ENCODE results near the gene DNAH3. TPM values are rescaled to one million over a fixed set of nuclear protein-coding genes. Genes with fewer than 3 reads are reported as not detected.
"Not testable (repeated sequence)": the region's sequence is repeated elsewhere in the genome, so short reads cannot be mapped to it uniquely, and the experiment has no call there.

The DNAH3 gene
- total RNA-seq, 1 experiment from 2014 or later: 0.21 TPM

DNA sequence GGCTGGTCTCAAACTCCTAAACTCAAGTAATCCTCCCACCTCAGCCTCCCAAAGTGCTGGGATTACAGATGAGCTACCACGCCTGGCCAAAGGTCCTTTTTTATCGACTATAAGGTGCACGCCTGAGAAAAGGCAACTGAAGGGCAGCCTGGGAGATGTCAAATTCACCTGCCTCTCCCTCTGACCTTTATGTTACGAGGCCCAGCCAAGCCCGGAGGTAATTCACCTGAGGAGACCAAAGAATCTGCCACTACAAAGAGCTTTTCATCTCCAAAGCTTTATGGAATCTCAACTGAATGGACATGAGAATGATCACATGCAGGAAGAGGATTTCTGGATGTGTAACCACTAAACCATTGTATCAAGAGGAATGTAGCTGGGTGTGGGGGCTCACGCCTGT is 212.9 kb downstream of the DNAH3 start:
- peaks cover 8% of the 10 kb centered on the region for H3K4me1 Mint-ChIP-seq (ENCODE audit: low read depth, unreplicated experiment)
- peak; percentile 16 for DNase-seq
- no TSS peak for BruUV-seq (replicated peaks)
- H3K36me3 Mint-ChIP-seq (ENCODE audit: insufficient read depth, unreplicated experiment): no peaks in the 10 kb centered on the region
- CTCF ChIA-PET: interaction anchor here (0.7 to 1.0 kb wide), 4 partner anchors 15 to 118 kb away, joined by 4 to 9 read pairs (median 6); no protein-coding TSS in a partner anchor
- intact Hi-C loops (cut with micrococcal nuclease; ENCODE audit: unreplicated experiment): no loop called here
- H3K9me3 Mint-ChIP-seq (ENCODE audit: low read depth, unreplicated experiment): no peaks in the 10 kb centered on the region
- H3K27me3 Mint-ChIP-seq (ENCODE audit: unreplicated experiment): no peaks in the 10 kb centered on the region
- no peak for TF ChIP-seq CTCF (IDR thresholded peaks at IDR 0.05; ENCODE audit: unreplicated experiment)
- H3K27ac Mint-ChIP-seq (ENCODE audit: unreplicated experiment): no peak overlapping the region
- no peak overlapping the region for H3K4me3 Mint-ChIP-seq (ENCODE audit: low read depth, unreplicated experiment)

DNA sequence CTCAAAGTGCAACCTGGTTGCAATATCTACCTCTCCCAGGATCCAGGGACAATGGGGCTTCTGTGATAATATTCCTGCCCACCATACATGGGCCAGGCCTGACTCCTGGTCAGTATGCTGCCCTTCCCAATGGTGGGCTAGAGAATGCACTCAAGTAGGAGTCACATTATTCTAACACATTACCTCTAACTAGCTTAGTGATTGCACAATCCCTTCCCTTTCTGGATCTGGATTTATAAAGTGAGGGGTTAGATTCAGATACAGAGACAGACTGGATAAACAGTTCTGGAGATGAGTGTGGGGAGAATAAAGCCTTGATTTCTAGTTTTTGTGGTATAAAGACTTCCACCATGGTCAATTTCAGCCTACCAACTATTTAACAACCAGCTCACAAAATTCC is 217.1 kb downstream of the DNAH3 start:
- no peak for DNase-seq
- CTCF ChIA-PET: interaction anchor here (1.0 kb wide), 1 partner anchor 41 kb away, joined by 3 read pairs; no protein-coding TSS in a partner anchor
- intact Hi-C loops (cut with micrococcal nuclease; ENCODE audit: unreplicated experiment): no loop called here
- Mint-ChIP-seq H3K4me3 (ENCODE audit: low read depth, unreplicated experiment) (no peak overlapping the region), H3K9me3 (ENCODE audit: low read depth, unreplicated experiment) (no peaks in the 10 kb centered on the region), H3K36me3 (ENCODE audit: insufficient read depth, unreplicated experiment) (no peaks in the 10 kb centered on the region), H3K27ac (ENCODE audit: unreplicated experiment) (no peak overlapping the region), H3K4me1 (ENCODE audit: low read depth, unreplicated experiment) (no peaks in the 10 kb centered on the region), H3K27me3 (ENCODE audit: unreplicated experiment) (no peaks in the 10 kb centered on the region)
- no peak for TF ChIP-seq CTCF (IDR thresholded peaks at IDR 0.05; ENCODE audit: unreplicated experiment)
- no TSS peak for BruUV-seq (replicated peaks)

DNA sequence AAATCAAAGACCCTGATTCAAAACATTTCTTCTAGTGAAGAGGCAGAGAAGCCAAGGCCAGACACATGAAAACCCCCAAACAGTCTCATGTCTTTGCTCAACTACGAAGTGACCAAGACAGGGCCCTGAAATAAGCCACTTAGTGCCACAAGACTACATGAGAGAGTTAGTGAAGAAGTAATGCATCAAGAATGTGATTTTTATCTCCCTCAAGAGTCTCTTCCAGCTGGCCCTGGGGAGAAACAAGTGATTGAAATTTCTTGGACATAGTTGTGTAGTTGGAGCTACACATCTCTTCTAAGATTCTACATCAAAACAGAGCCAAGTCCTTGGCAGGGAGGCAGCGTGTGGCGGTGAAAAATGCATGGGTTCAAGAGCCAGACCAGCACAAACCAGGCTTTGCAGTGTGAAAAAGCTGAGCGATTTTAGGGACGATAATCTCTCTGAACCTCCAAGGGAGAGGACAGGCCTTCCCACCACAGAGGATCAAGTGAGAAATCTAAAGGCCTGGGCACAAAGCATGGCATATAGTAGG is 219.5 kb downstream of the DNAH3 start:
- no peak for TF ChIP-seq CTCF (IDR thresholded peaks at IDR 0.05; ENCODE audit: unreplicated experiment)
- Mint-ChIP-seq H3K36me3 (ENCODE audit: insufficient read depth, unreplicated experiment) (no peaks in the 10 kb centered on the region), H3K4me1 (ENCODE audit: low read depth, unreplicated experiment) (no peaks in the 10 kb centered on the region), H3K27ac (ENCODE audit: unreplicated experiment) (no peak overlapping the region), H3K27me3 (ENCODE audit: unreplicated experiment) (no peaks in the 10 kb centered on the region), H3K4me3 (ENCODE audit: low read depth, unreplicated experiment) (no peak overlapping the region), H3K9me3 (ENCODE audit: low read depth, unreplicated experiment) (no peaks in the 10 kb centered on the region)
- CTCF ChIA-PET: no interaction called here
- no peak for DNase-seq
- no TSS peak for BruUV-seq (replicated peaks)
- intact Hi-C loops (cut with micrococcal nuclease; ENCODE audit: unreplicated experiment): no loop called here

DNA sequence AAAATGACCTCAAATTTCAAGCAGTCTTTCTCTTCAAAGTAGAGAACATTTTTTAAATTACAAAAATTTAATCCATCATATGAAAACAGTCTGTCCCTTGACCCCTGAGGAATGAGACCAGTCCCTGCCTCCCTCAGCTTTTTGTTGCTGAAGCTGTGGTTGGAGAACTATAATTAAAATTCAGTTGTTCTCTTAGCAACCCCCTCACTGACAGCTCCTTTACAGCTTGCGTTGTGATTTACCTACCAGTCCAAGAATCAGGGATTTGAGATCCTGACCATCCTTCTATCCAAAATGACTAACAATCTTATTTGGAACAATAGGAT is 220.3 kb downstream of the DNAH3 start:
- Mint-ChIP-seq H3K27ac (ENCODE audit: unreplicated experiment) (no peak overlapping the region), H3K27me3 (ENCODE audit: unreplicated experiment) (no peaks in the 10 kb centered on the region), H3K4me1 (ENCODE audit: low read depth, unreplicated experiment) (no peaks in the 10 kb centered on the region), H3K9me3 (ENCODE audit: low read depth, unreplicated experiment) (no peaks in the 10 kb centered on the region), H3K36me3 (ENCODE audit: insufficient read depth, unreplicated experiment) (no peaks in the 10 kb centered on the region), H3K4me3 (ENCODE audit: low read depth, unreplicated experiment) (no peak overlapping the region)
- TF ChIP-seq CTCF (IDR thresholded peaks at IDR 0.05; ENCODE audit: unreplicated experiment): no peak
- DNase-seq: no peak
- CTCF ChIA-PET: interaction anchor here (0.5 to 0.7 kb wide), 3 partner anchors 68 to 719 kb away, joined by 3 to 4 read pairs (median 3); no protein-coding TSS in a partner anchor
- intact Hi-C loops (cut with micrococcal nuclease; ENCODE audit: unreplicated experiment): no loop called here
- BruUV-seq (replicated peaks): no TSS peak

DNA sequence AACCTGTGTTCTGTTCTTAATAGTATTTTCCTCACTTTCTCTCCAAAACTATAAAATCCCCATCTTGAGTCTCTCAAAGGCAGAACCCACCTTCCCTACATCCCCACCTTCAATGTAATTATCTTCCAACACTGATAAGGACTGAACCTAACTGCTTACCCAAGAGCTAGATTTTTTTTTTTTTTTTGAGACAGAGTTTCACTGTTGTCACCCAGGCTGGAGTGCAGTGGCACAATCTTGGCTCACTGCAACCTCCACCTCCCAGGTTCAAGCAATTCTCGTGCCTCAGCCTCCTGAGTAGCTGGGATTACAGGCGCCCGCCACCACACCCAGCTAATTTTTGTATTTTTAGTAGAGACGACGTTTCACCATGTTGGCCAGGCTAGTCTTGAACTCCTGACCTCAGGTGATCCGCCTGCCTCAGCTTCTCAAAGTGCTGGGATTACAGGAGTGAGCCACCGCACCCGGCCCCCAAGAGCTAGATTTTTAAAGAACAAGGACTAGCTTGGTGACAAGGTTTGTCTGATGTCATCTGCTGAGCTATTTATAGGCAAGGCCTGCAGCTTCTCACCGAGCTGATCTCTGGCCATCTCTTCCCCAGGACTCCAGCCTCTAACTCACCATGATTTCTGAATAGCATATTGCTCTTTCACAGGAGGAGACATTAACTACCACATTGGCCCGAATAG is 220.8 kb downstream of the DNAH3 start:
- H3K27me3 Mint-ChIP-seq (ENCODE audit: unreplicated experiment); intact Hi-C loops (cut with micrococcal nuclease; ENCODE audit: unreplicated experiment); BruUV-seq (replicated peaks); H3K27ac Mint-ChIP-seq (ENCODE audit: unreplicated experiment); H3K9me3 Mint-ChIP-seq (ENCODE audit: low read depth, unreplicated experiment); H3K4me1 Mint-ChIP-seq (ENCODE audit: low read depth, unreplicated experiment); H3K36me3 Mint-ChIP-seq (ENCODE audit: insufficient read depth, unreplicated experiment); H3K4me3 Mint-ChIP-seq (ENCODE audit: low read depth, unreplicated experiment); DNase-seq: not testable (repeated sequence)
- CTCF ChIA-PET: interaction anchor here (0.5 to 0.7 kb wide), 4 partner anchors 8 to 718 kb away, joined by 3 to 4 read pairs (median 4); no protein-coding TSS in a partner anchor
